ENCODE results near the gene NUDT15. TPM values are rescaled to one million over a fixed set of nuclear protein-coding genes. Genes with fewer than 3 reads are reported as not detected.

NUDT15 gene
- total RNA-seq, 2 donors from 2014 or later = 8.8 to 9.7 TPM

- Histone ChIP-seq H3K27ac (peak overlapping the region; percentile 68 to 80), H3K27me3 (replicated peaks; ENCODE audit: insufficient read depth) (no peaks in the 10 kb centered on the region), H3K9me3 (no peaks in the 10 kb centered on the region), H3K36me3 (no peaks in the 10 kb centered on the region), H3K4me3 (peak overlapping the region; percentile 94), H3K4me1 (ENCODE audit: control insufficient read depth in 1 of 2, low read depth in 2 of 2) (peaks cover 24 to 26% of the 10 kb centered on the region in 2 donors)
- no peak for DNase-seq (ENCODE audit: low spot score)
- ATAC-seq (ENCODE audit: insufficient number of reproducible peaks, low FRiP score, low read depth) = no peak
- no peak for TF ChIP-seq CTCF (IDR thresholded peaks at IDR 0.05)
These were observed 56.9 kb downstream of the NUDT15 start for GRCh38 chr13:48094404-48094780.

- peak within 1 kb of the TSS; percentile 94 for H3K4me3 ChIP-seq
- no peaks in the 10 kb centered on the region for H3K36me3 ChIP-seq
- no peaks in the 10 kb centered on the region for H3K27me3 ChIP-seq (replicated peaks; ENCODE audit: insufficient read depth)
- peak within 1 kb of the TSS; percentile 68 to 80 for H3K27ac ChIP-seq
- H3K4me1 ChIP-seq (ENCODE audit: control insufficient read depth in 1 of 2, low read depth in 2 of 2) = peaks cover 21 to 26% of the 10 kb centered on the region in 2 donors
- H3K9me3 ChIP-seq = no peaks in the 10 kb centered on the region
- ATAC-seq (ENCODE audit: insufficient number of reproducible peaks, low FRiP score, low read depth) (peak; percentile 96), DNase-seq (ENCODE audit: low spot score) (peak; percentile 84)
- peak; percentile 98 for TF ChIP-seq CTCF (IDR thresholded peaks at IDR 0.05)
These were observed 57.4 kb downstream of the NUDT15 start, which contains the start of gene MED4 for GRCh38 chr13:48094781-48095502. Gene MED4, minus strand, starts transcription at chr13:48095104. Its CDS starts 26 bp downstream, at chr13:48095078.

DNA sequence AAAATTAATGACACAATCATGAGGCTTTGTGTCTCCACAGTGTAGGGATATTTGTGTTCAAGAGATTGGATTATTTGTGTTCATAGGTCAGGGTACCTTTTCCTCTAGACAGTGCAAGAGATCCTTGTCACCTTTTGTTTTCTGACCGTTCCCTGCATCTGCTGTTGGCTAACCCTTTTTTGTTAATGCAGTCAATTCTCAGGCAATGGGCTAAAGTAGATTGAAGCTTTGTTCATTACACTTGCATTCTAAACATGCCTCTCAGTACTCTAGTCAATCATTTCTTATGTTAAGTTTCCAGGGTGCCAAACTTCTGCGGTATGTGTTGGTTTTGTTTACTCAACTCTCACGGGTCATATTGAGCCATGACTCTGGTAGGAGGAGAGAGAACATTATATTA, 59.1 kb downstream of the NUDT15 start:
- Histone ChIP-seq H3K27ac (no peak overlapping the region), H3K27me3 (replicated peaks; ENCODE audit: insufficient read depth) (no peaks in the 10 kb centered on the region), H3K36me3 (no peaks in the 10 kb centered on the region), H3K4me3 (no peak overlapping the region), H3K4me1 (ENCODE audit: control insufficient read depth in 1 of 2, low read depth in 2 of 2) (peaks cover 16 to 19% of the 10 kb centered on the region in 2 donors), H3K9me3 (no peaks in the 10 kb centered on the region)
- ATAC-seq (ENCODE audit: insufficient number of reproducible peaks, low FRiP score, low read depth) = no peak
- no peak for TF ChIP-seq CTCF (IDR thresholded peaks at IDR 0.05)
- no peak for DNase-seq (ENCODE audit: low spot score)

Other genes starting within 250 kb of the NUDT15 start
- gene SUCLA2, start 36.5 kb upstream of the NUDT15 start, total RNA-seq = 10 to 100 TPM; 34.8 to 87.1 TPM
- 10 to 100 TPM; 13.3 to 35.0 TPM for gene MED4, start 57.4 kb downstream of the NUDT15 start, total RNA-seq
- gene ITM2B, start 195.5 kb downstream of the NUDT15 start, total RNA-seq = 100 to 1,000 TPM; 436 to 638 TPM

Measured in thoracic aorta (tissue), 2 donors.